IPS DF 6.9 (cell line): ENCODE measurements around the gene TMEM151A.

Experiments
- DNase-seq: peaks from one replicate; pipeline ENCODE4 v3.0.0-alpha.2; 2013; ENCODE audit warnings: low read depth, low spot score
- H3K27ac ChIP-seq: one replicate; pipeline ENCODE4 v1.5.1; 2013; ENCODE audit warnings: low read length, control low read depth
- H3K27me3 ChIP-seq: 2 replicates; pipeline ENCODE4 v1.6.1; 2013; ENCODE audit warnings: mild to moderate bottlenecking, low read length; ENCODE audit not compliant: control insufficient read depth, insufficient read depth
- H3K36me3 ChIP-seq: 2 replicates; pipeline ENCODE4 v1.6.1; 2013; ENCODE audit warnings: low read length; ENCODE audit not compliant: control insufficient read depth, insufficient read depth
- H3K4me1 ChIP-seq: 2 replicates; pipeline ENCODE4 v1.6.1; 2013; ENCODE audit warnings: low read length; ENCODE audit not compliant: control insufficient read depth, insufficient read depth
- H3K4me3 ChIP-seq: 2 replicates; pipeline ENCODE4 v1.5.1; 2013; ENCODE audit warnings: mild to moderate bottlenecking, low read length
- H3K9me3 ChIP-seq: 2 replicates; pipeline ENCODE4 v1.6.1; 2013; ENCODE audit warnings: low read length, inconsistent platforms; ENCODE audit not compliant: control insufficient read depth, insufficient read depth
- WGBS: extraction: QIAGEN DNeasy Blood & Tissue Kit; methylation state at CpG from one replicate; pipeline ENCODE4 v1.1.7; 2013; ENCODE audit warnings: mixed read lengths, missing lambda C conversion rate; ENCODE audit not compliant: insufficient read length, insufficient coverage; 5-methylcytosine and 5-hydroxymethylcytosine counted together

The TMEM151A gene

GRCh38 chr11:66259956-66260355, 31.7 kb upstream of the TMEM151A start:
- Histone ChIP-seq H3K4me3 (no peak overlapping the region), H3K36me3 (peaks cover 21% of the 10 kb centered on the region), H3K4me1 (0 out of 2 replicates have a peak, but pooled peaks cover 2% of the 10 kb centered on the region), H3K9me3 (no peaks in the 10 kb centered on the region), H3K27me3 (no peaks in the 10 kb centered on the region), H3K27ac (no peak overlapping the region)
- WGBS, result no CpG with 5 or more reads among the region's 4 CpGs
- DNase-seq, result no peak

GRCh38 chr11:66261578-66261977, 30.1 kb upstream of the TMEM151A start:
- peaks cover 28% of the 10 kb centered on the region for H3K36me3 ChIP-seq
- no peaks in the 10 kb centered on the region for H3K27me3 ChIP-seq
- no peak overlapping the region for H3K4me3 ChIP-seq
- 0 out of 2 replicates have a peak, but pooled peaks cover 3% of the 10 kb centered on the region for H3K4me1 ChIP-seq
- no peak for DNase-seq
- no CpG with 5 or more reads among the region's 16 CpGs for WGBS
- H3K9me3 ChIP-seq, result no peaks in the 10 kb centered on the region
- no peak overlapping the region for H3K27ac ChIP-seq

GRCh38 chr11:66262191-66262590, 29.5 kb upstream of the TMEM151A start:
- no peak for DNase-seq
- no peak overlapping the region for H3K4me3 ChIP-seq
- WGBS, result no CpG with 5 or more reads among the region's 5 CpGs
- no peaks in the 10 kb centered on the region for H3K27me3 ChIP-seq
- no peak overlapping the region for H3K27ac ChIP-seq
- no peaks in the 10 kb centered on the region for H3K9me3 ChIP-seq
- peaks cover 30% of the 10 kb centered on the region for H3K36me3 ChIP-seq
- H3K4me1 ChIP-seq, result 0 out of 2 replicates have a peak, but pooled peaks cover 5% of the 10 kb centered on the region

- no peaks in the 10 kb centered on the region for H3K27me3 ChIP-seq
- WGBS, result no CpG with 5 or more reads among the region's 12 CpGs
- no peak overlapping the region for H3K4me3 ChIP-seq
- no peaks in the 10 kb centered on the region for H3K9me3 ChIP-seq
- peaks cover 30% of the 10 kb centered on the region for H3K36me3 ChIP-seq
- DNase-seq, result no peak
- no peak overlapping the region for H3K27ac ChIP-seq
- H3K4me1 ChIP-seq, result 0 out of 2 replicates have a peak, but pooled peaks cover 5% of the 10 kb centered on the region
Observed at GRCh38 chr11:66262696-66263095, 29.0 kb upstream of the TMEM151A start.

GRCh38 chr11:66263231-66263630, 28.5 kb upstream of the TMEM151A start:
- Histone ChIP-seq H3K4me1 (0 out of 2 replicates have a peak, but pooled peaks cover 5% of the 10 kb centered on the region), H3K27ac (no peak overlapping the region), H3K9me3 (no peaks in the 10 kb centered on the region), H3K36me3 (peaks cover 30% of the 10 kb centered on the region), H3K4me3 (no peak overlapping the region), H3K27me3 (no peaks in the 10 kb centered on the region)
- no peak for DNase-seq
- WGBS, result no CpG with 5 or more reads among the region's 4 CpGs

GRCh38 chr11:66263785-66264184, 27.9 kb upstream of the TMEM151A start:
- Histone ChIP-seq H3K4me3 (no peak overlapping the region), H3K36me3 (peaks cover 30% of the 10 kb centered on the region), H3K27me3 (no peaks in the 10 kb centered on the region), H3K4me1 (0 out of 2 replicates have a peak, but pooled peaks cover 3% of the 10 kb centered on the region), H3K9me3 (no peaks in the 10 kb centered on the region), H3K27ac (no peak overlapping the region)
- no peak for DNase-seq
- no CpG with 5 or more reads among the region's 10 CpGs for WGBS

- WGBS, result no CpG with 5 or more reads among the region's 8 CpGs
- Histone ChIP-seq H3K27ac (no peak overlapping the region), H3K36me3 (peaks cover 30% of the 10 kb centered on the region), H3K9me3 (no peaks in the 10 kb centered on the region), H3K4me3 (no peak overlapping the region), H3K27me3 (no peaks in the 10 kb centered on the region), H3K4me1 (0 out of 2 replicates have a peak, but pooled peaks cover 3% of the 10 kb centered on the region)
- no peak for DNase-seq
Observed at GRCh38 chr11:66264383-66264782, 27.3 kb upstream of the TMEM151A start.

- Histone ChIP-seq H3K27ac (no peak overlapping the region), H3K9me3 (no peaks in the 10 kb centered on the region), H3K36me3 (peaks cover 30% of the 10 kb centered on the region), H3K4me1 (0 out of 2 replicates have a peak, but pooled peaks cover 3% of the 10 kb centered on the region), H3K4me3 (no peak overlapping the region), H3K27me3 (no peaks in the 10 kb centered on the region)
- no CpG with 5 or more reads among the region's 12 CpGs for WGBS
- no peak for DNase-seq
Observed at GRCh38 chr11:66264914-66265313, 26.8 kb upstream of the TMEM151A start.

GRCh38 chr11:66265531-66266377, 25.9 kb upstream of the TMEM151A start:
- no peak overlapping the region for H3K4me3 ChIP-seq
- peaks cover 27% of the 10 kb centered on the region for H3K36me3 ChIP-seq
- no peak overlapping the region for H3K27ac ChIP-seq
- H3K27me3 ChIP-seq, result no peaks in the 10 kb centered on the region
- H3K4me1 ChIP-seq, result 0 out of 2 replicates have a peak, but pooled peaks cover 3% of the 10 kb centered on the region
- no peak for DNase-seq
- no CpG with 5 or more reads among the region's 26 CpGs for WGBS
- H3K9me3 ChIP-seq, result no peaks in the 10 kb centered on the region

- Histone ChIP-seq H3K36me3 (peaks cover 27% of the 10 kb centered on the region), H3K9me3 (no peaks in the 10 kb centered on the region), H3K27me3 (no peaks in the 10 kb centered on the region), H3K27ac (no peak overlapping the region), H3K4me1 (0 out of 2 replicates have a peak, but pooled peaks cover 3% of the 10 kb centered on the region), H3K4me3 (no peak overlapping the region; the same call in 1 of the 2 replicates)
- no peak for DNase-seq
- no CpG with 5 or more reads among the region's 20 CpGs for WGBS
Observed at GRCh38 chr11:66266378-66267038, 25.2 kb upstream of the TMEM151A start.
